K562 (cell line): ENCODE data around the gene MTG2. TPM values are rescaled to one million over a fixed set of nuclear protein-coding genes. Genes with fewer than 3 reads are reported as not detected.

Source experiments
- CBFA2T3 ChIP-seq: fragments of 450-650 bp; IDR thresholded peaks from 2 replicates; pipeline ENCODE4 v1.6.1; 2017
- DNMT1 ChIP-seq: fragments of 450-650 bp; IDR thresholded peaks from 2 replicates; pipeline ENCODE4 v1.6.1; 2016; ENCODE audit warnings: antibody characterized with exemption, mild to moderate bottlenecking
- ELF2 ChIP-seq: fragments of 250-450 bp; sonication (Bioruptor Pico); IDR thresholded peaks from 2 replicates; pipeline ENCODE4 v1.5.0; 2021; ENCODE audit warnings: mild to moderate bottlenecking
- HCFC1 ChIP-seq: IDR thresholded peaks from 2 replicates; pipeline ENCODE4 v1.6.1; 2012; ENCODE audit warnings: low read depth, low read length, improper control_type of control experiment
- HMG20B ChIP-seq: fragments of 250-450 bp; sonication (Bioruptor Pico); IDR thresholded peaks from 2 replicates; pipeline ENCODE4 v1.5.0; 2021; ENCODE audit warnings: mild to moderate bottlenecking
- KLF13 ChIP-seq: fragments of 450-650 bp; IDR thresholded peaks from 2 replicates; pipeline ENCODE4 v1.6.1; 2016; ENCODE audit warnings: missing genetic modification characterization, low read depth, mild to moderate bottlenecking, missing compliant biosample characterization, moderate library complexity, borderline replicate concordance
- MXI1 ChIP-seq: IDR thresholded peaks from 2 replicates; pipeline ENCODE4 v1.6.1; 2011; ENCODE audit warnings: low read depth, mild to moderate bottlenecking, improper control_type of control experiment, low read length
- NFIC ChIP-seq: fragments of 450-650 bp; IDR thresholded peaks from 2 replicates; pipeline ENCODE4 v1.6.1; 2017; ENCODE audit warnings: mild to moderate bottlenecking, inconsistent platforms
- POLR2B ChIP-seq: fragments of 450-650 bp; IDR thresholded peaks from 2 replicates; pipeline ENCODE4 v1.6.1; 2018; ENCODE audit warnings: low read depth; ENCODE audit not compliant: partially characterized antibody
- PURB ChIP-seq: sonication (generic); formaldehyde crosslinking; IDR thresholded peaks from 2 replicates; pipeline ENCODE4 v1.9.0; 2021; ENCODE audit warnings: low read depth, mild to moderate bottlenecking, missing genetic modification reagents
- SAP30 ChIP-seq: fragments of 200-600 bp; sonication (generic); IDR thresholded peaks from 2 replicates; pipeline ENCODE4 v1.6.1; 2012; ENCODE audit warnings: borderline replicate concordance, low read depth, mild to moderate bottlenecking, moderate library complexity, low read length, control low read depth, inconsistent platforms; ENCODE audit not compliant: insufficient read depth, poor library complexity, severe bottlenecking
- WHSC1 ChIP-seq: IDR thresholded peaks from one replicate; pipeline ENCODE4 v1.6.1; 2012; ENCODE audit warnings: low read length, control low read depth, inconsistent platforms
- ZBED1 ChIP-seq: IDR thresholded peaks from 2 replicates; pipeline ENCODE4 v1.6.1; 2014
- ZFX ChIP-seq: sonication (generic); formaldehyde crosslinking; IDR thresholded peaks from 2 replicates; pipeline ENCODE4 v1.8.0; 2022; ENCODE audit warnings: mild to moderate bottlenecking, missing genetic modification reagents, moderate library complexity
- ZNF583 ChIP-seq: fragments of 250-450 bp; sonication (Bioruptor Pico); IDR thresholded peaks from 2 replicates; pipeline ENCODE4 v1.4.0; 2020
- ZNF764 ChIP-seq: fragments of 250-450 bp; sonication (Bioruptor Pico); IDR thresholded peaks from 2 replicates; pipeline ENCODE4 v1.4.0; 2020; ENCODE audit warnings: low read depth, mild to moderate bottlenecking, moderate library complexity
- polyA plus RNA-seq, 8 experiments: library from polyadenylated mRNA; depleted of rRNA in 4 of 8; stranded (reverse) in 5 of 8; unstranded in 3 of 8; fragments of >200 nt; fragmentation: Nextera tagmentation in 2 of 8; fragmentation: Illumina TruSeq in 1 of 8; extraction: Ambion mirVana in 2 of 8; extraction: Trizol in 1 of 8; gene quantifications; 2 replicates each; pipeline versions ENCODE4 v1.2.1 to v1.2.3, GENCODE V29; 2011 to 2014; ENCODE audit warnings: inconsistent platforms in 1 of 8, missing spikeins in 1 of 8
- total RNA-seq, 7 experiments: library from RNA; depleted of rRNA in 6 of 7; stranded (reverse); fragments of >200 nt in 6 of 7; fragmentation: Illumina TruSeq in 2 of 7; extraction: Trizol in 2 of 7; gene quantifications; 2 replicates each; pipeline versions ENCODE4 v1.2.1 to v1.2.3, GENCODE V29; 2011 to 2021; ENCODE audit warnings: low replicate concordance in 1 of 7
- TF ChIP-seq, protein P1 (sequence below): fragments of 200-800 bp; sonication (Bioruptor generic); IDR thresholded peaks from 2 replicates; pipeline ENCODE4 v1.6.1; 2017; ENCODE audit warnings: missing genetic modification characterization, missing compliant biosample characterization
- TF ChIP-seq, protein P2 (sequence below): sonication (generic); formaldehyde crosslinking; IDR thresholded peaks from 2 replicates; pipeline ENCODE4 v1.8.1; 2023; ENCODE audit warnings: missing genetic modification reagents, mild to moderate bottlenecking, borderline replicate concordance
- TF ChIP-seq, protein P3 (sequence below): sonication (generic); formaldehyde crosslinking; IDR thresholded peaks from 2 replicates; pipeline ENCODE4 v1.8.1; 2023; ENCODE audit warnings: mild to moderate bottlenecking, missing genetic modification reagents
- TF ChIP-seq, protein P4 (sequence below): fragments of 450-650 bp; IDR thresholded peaks from 2 replicates; pipeline ENCODE4 v1.6.1; 2016; ENCODE audit warnings: antibody characterized with exemption

MTG2 gene
- total and polyA plus RNA-seq, 9 of the 15 experiments (the other 6 are each of a cell fraction or from before 2014, with no cell fraction given) = 8.7 to 67.5 (median 44.5) TPM

DNA sequence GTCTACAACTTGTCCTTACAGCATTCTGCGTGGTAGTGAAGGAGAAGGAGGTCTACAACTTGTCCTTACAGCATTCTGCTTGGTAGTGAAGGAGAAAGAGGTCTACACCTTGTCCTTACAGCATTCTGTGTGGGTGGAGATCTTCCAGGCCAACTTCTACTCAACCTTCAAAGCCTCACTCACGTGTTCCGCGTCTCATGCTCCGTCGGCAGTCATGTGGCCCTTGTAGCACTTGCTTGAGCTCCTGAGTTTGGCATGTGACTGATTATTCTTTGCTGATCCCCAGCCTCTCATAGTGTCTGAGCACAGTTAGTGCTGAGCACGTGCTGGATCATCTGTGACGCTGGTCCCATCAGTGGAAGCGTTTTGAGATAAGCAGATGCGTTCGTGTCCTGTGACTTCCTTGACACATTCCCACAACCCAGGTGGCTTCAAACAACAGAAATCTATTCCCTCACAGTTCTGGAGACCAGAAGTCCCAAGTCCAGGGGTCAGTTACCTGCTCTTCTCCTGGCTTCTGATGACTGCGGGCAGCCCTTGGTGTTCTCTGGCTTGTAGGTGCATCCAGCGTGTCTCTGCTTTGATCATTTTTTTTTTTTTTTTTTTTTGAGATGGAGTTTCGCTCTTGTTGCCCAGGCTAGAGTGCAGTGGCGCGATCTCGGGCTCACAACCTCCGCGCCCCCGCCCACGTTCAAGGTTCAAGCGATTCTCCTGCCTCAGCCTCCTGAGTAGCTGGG is 36.6 kb upstream of the MTG2 start (continued):
- TF ChIP-seq, protein P1, sequence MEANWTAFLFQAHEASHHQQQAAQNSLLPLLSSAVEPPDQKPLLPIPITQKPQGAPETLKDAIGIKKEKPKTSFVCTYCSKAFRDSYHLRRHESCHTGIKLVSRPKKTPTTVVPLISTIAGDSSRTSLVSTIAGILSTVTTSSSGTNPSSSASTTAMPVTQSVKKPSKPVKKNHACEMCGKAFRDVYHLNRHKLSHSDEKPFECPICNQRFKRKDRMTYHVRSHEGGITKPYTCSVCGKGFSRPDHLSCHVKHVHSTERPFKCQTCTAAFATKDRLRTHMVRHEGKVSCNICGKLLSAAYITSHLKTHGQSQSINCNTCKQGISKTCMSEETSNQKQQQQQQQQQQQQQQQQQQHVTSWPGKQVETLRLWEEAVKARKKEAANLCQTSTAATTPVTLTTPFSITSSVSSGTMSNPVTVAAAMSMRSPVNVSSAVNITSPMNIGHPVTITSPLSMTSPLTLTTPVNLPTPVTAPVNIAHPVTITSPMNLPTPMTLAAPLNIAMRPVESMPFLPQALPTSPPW (CRISPR knock-in tag) = peak; percentile 33
- no peak for TF ChIP-seq ELF2 (CRISPR knock-in tag)
- peak; percentile 73 for TF ChIP-seq ZNF583 (CRISPR knock-in tag)
- TF ChIP-seq PURB = no peak
- no peak for TF ChIP-seq ZBED1
- TF ChIP-seq ZNF764 (CRISPR knock-in tag) = no peak
- no peak for TF ChIP-seq WHSC1
- no peak for TF ChIP-seq NFIC
- TF ChIP-seq SAP30 = peak; percentile 43
- TF ChIP-seq, protein P2, sequence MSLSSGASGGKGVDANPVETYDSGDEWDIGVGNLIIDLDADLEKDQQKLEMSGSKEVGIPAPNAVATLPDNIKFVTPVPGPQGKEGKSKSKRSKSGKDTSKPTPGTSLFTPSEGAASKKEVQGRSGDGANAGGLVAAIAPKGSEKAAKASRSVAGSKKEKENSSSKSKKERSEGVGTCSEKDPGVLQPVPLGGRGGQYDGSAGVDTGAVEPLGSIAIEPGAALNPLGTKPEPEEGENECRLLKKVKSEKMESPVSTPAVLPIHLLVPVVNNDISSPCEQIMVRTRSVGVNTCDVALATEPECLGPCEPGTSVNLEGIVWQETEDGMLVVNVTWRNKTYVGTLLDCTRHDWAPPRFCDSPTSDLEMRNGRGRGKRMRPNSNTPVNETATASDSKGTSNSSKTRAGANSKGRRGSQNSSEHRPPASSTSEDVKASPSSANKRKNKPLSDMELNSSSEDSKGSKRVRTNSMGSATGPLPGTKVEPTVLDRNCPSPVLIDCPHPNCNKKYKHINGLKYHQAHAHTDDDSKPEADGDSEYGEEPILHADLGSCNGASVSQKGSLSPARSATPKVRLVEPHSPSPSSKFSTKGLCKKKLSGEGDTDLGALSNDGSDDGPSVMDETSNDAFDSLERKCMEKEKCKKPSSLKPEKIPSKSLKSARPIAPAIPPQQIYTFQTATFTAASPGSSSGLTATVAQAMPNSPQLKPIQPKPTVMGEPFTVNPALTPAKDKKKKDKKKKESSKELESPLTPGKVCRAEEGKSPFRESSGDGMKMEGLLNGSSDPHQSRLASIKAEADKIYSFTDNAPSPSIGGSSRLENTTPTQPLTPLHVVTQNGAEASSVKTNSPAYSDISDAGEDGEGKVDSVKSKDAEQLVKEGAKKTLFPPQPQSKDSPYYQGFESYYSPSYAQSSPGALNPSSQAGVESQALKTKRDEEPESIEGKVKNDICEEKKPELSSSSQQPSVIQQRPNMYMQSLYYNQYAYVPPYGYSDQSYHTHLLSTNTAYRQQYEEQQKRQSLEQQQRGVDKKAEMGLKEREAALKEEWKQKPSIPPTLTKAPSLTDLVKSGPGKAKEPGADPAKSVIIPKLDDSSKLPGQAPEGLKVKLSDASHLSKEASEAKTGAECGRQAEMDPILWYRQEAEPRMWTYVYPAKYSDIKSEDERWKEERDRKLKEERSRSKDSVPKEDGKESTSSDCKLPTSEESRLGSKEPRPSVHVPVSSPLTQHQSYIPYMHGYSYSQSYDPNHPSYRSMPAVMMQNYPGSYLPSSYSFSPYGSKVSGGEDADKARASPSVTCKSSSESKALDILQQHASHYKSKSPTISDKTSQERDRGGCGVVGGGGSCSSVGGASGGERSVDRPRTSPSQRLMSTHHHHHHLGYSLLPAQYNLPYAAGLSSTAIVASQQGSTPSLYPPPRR (CRISPR knock-in tag) = peak; percentile 68; the same call in 1 of the 2 replicates
- TF ChIP-seq POLR2B = no peak
- TF ChIP-seq HCFC1 = no peak
- no peak for TF ChIP-seq DNMT1
- TF ChIP-seq KLF13 (tag) = no peak
- no peak for TF ChIP-seq HMG20B
- TF ChIP-seq, protein P3, sequence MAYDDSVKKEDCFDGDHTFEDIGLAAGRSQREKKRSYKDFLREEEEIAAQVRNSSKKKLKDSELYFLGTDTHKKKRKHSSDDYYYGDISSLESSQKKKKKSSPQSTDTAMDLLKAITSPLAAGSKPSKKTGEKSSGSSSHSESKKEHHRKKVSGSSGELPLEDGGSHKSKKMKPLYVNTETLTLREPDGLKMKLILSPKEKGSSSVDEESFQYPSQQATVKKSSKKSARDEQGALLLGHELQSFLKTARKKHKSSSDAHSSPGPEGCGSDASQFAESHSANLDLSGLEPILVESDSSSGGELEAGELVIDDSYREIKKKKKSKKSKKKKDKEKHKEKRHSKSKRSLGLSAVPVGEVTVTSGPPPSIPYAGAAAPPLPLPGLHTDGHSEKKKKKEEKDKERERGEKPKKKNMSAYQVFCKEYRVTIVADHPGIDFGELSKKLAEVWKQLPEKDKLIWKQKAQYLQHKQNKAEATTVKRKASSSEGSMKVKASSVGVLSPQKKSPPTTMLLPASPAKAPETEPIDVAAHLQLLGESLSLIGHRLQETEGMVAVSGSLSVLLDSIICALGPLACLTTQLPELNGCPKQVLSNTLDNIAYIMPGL = no peak
- peak; percentile 85 for TF ChIP-seq CBFA2T3
- peak; percentile 62 for TF ChIP-seq MXI1
- TF ChIP-seq ZFX = peak; percentile 81
- TF ChIP-seq, protein P4, sequence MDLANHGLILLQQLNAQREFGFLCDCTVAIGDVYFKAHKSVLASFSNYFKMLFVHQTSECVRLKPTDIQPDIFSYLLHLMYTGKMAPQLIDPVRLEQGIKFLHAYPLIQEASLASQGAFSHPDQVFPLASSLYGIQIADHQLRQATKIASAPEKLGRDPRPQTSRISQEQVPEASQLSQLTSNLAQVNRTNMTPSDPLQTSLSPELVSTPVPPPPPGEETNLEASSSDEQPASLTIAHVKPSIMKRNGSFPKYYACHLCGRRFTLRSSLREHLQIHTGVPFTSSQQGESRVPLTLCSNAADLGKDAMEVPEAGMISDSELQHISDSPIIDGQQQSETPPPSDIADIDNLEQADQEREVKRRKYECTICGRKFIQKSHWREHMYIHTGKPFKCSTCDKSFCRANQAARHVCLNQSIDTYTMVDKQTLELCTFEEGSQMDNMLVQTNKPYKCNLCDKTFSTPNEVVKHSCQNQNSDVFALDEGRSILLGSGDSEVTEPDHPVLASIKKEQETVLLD = 0 out of 2 replicates have a peak, but pooled peaks have one; percentile 38
